KMS-11 (cell line): Measurements from ENCODE around the gene UBE2F.
"Not testable (repeated sequence)": the region's sequence is repeated elsewhere in the genome, so short reads cannot be mapped to it uniquely, and the experiment has no call there.

Source experiments
- H2AFZ ChIP-seq: fragments of 200-600 bp; sonication (generic); 2 replicates; pipeline ENCODE4 v1.6.1; 2016; ENCODE audit warnings: antibody characterized with exemption, mixed run types, low read depth
- H3K27ac ChIP-seq: fragments of 200-600 bp; sonication (generic); 2 replicates; pipeline ENCODE4 v1.6.1; 2016; ENCODE audit warnings: mild to moderate bottlenecking, mixed run types
- H3K27me3 ChIP-seq: fragments of 200-600 bp; sonication (generic); 2 replicates; pipeline ENCODE4 v1.6.1; 2017; ENCODE audit warnings: mild to moderate bottlenecking, low read depth, mixed run types, moderate library complexity; ENCODE audit not compliant: insufficient read depth
- H3K36me3 ChIP-seq: fragments of 200-600 bp; sonication (generic); 2 replicates; pipeline ENCODE4 v1.6.1; 2017; ENCODE audit warnings: mild to moderate bottlenecking, mixed run types; ENCODE audit not compliant: insufficient read depth
- H3K4me1 ChIP-seq: fragments of 200-600 bp; sonication (generic); 2 replicates; pipeline ENCODE4 v1.6.1; 2016; ENCODE audit warnings: mild to moderate bottlenecking, low read depth, mixed run types; ENCODE audit not compliant: poor library complexity, severe bottlenecking
- H3K4me2 ChIP-seq: fragments of 200-600 bp; sonication (generic); 2 replicates; pipeline ENCODE4 v1.7.0; 2016; ENCODE audit warnings: mild to moderate bottlenecking, mixed run types
- H3K4me3 ChIP-seq: fragments of 200-600 bp; sonication (generic); IDR thresholded peaks from 2 replicates; pipeline ENCODE4 v1.6.1; 2017; ENCODE audit warnings: low read depth, low read length, mixed read lengths; ENCODE audit not compliant: insufficient read depth
- H3K79me2 ChIP-seq: fragments of 200-600 bp; sonication (generic); 2 replicates; pipeline ENCODE4 v1.6.1; 2016; ENCODE audit warnings: low read depth, mixed run types; ENCODE audit not compliant: insufficient read depth
- H3K9ac ChIP-seq: fragments of 200-600 bp; sonication (generic); 2 replicates; pipeline ENCODE4 v1.6.1; 2016; ENCODE audit warnings: mild to moderate bottlenecking, mixed run types
- H4K20me1 ChIP-seq: fragments of 200-600 bp; sonication (generic); 2 replicates; pipeline ENCODE4 v1.6.1; 2016; ENCODE audit warnings: mild to moderate bottlenecking, mixed run types; ENCODE audit not compliant: insufficient read depth
- TF ChIP-seq, protein P1 (sequence below): fragments of 200-600 bp; sonication (generic); conservative IDR thresholded peaks from 2 replicates; pipeline ENCODE4 v1.6.1; 2017; ENCODE audit warnings: low read depth, mild to moderate bottlenecking, antibody characterized with exemption, low read length, moderate library complexity, mixed read lengths

Gene UBE2F

DNA sequence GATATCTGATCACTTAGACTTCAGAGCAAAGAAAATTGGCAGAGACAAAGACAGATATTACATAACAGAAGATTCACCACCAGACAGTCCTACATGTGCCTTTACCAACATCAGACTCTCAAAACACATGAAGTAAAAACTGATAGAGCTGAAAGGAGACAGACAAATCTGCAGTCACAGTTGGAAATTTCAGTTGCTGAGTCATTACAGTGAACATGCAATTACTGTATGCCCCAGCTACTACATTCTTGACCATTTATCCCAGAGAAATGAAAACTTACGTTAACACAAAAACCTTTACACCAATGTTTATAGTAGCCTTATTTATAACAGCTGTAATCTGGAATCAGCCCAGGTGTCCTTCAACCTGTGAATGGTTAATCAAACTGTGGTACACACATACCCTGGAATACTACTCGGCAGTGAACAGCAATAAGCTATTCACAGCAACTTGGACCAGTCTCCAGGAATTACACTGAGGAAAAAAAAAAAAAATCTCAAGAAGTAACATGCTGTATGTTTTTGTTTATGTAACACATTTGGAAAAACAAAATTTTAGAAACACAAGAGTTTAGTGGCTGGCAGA lies 86.5 kb downstream of the UBE2F start:
- H3K36me3 ChIP-seq, result no peaks in the 10 kb centered on the region

DNA sequence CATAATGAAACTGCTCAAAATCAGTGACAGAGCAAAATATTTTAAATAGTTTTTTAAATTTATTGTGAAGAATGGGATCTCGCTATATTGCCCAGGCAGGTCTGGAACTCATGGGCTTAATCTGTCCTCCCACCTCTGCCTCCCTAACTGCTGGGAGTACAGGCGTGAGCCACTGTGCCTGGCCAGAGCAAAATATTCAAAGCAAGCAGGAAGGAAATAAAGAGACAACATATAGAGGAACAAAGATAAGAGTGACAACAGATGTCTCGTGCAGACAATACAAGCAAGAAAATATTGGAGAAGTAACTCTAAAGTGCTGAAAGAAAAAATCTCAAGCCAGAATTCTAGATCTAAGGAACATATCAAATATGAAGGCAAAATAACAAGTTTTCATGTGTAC lies 89.0 kb downstream of the UBE2F start:
- H3K79me2 ChIP-seq, result no peaks in the 10 kb centered on the region
- H2AFZ ChIP-seq, result no peak overlapping the region
- no peak overlapping the region for H3K4me3 ChIP-seq
- no peaks in the 10 kb centered on the region for H3K36me3 ChIP-seq
- peaks cover 8% of the 10 kb centered on the region for H3K4me1 ChIP-seq
- no peak overlapping the region for H3K27ac ChIP-seq
- no peak overlapping the region for H3K4me2 ChIP-seq
- no peak overlapping the region for H3K9ac ChIP-seq
- TF ChIP-seq, protein P1, sequence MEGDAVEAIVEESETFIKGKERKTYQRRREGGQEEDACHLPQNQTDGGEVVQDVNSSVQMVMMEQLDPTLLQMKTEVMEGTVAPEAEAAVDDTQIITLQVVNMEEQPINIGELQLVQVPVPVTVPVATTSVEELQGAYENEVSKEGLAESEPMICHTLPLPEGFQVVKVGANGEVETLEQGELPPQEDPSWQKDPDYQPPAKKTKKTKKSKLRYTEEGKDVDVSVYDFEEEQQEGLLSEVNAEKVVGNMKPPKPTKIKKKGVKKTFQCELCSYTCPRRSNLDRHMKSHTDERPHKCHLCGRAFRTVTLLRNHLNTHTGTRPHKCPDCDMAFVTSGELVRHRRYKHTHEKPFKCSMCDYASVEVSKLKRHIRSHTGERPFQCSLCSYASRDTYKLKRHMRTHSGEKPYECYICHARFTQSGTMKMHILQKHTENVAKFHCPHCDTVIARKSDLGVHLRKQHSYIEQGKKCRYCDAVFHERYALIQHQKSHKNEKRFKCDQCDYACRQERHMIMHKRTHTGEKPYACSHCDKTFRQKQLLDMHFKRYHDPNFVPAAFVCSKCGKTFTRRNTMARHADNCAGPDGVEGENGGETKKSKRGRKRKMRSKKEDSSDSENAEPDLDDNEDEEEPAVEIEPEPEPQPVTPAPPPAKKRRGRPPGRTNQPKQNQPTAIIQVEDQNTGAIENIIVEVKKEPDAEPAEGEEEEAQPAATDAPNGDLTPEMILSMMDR, result no peak
- no peaks in the 10 kb centered on the region for H4K20me1 ChIP-seq
- H3K27me3 ChIP-seq, result no peaks in the 10 kb centered on the region

More for the DNA sequence above, 86.5 kb downstream of the UBE2F start:
- Histone ChIP-seq H3K4me2 (no peak overlapping the region), H3K4me1 (no peaks in the 10 kb centered on the region), H3K27me3 (no peaks in the 10 kb centered on the region), H3K79me2 (no peaks in the 10 kb centered on the region), H3K27ac (no peak overlapping the region), H3K9ac (no peak overlapping the region), H2AFZ (no peak overlapping the region), H3K4me3 (no peak overlapping the region), H4K20me1 (no peaks in the 10 kb centered on the region)
- TF ChIP-seq, protein P1, result no peak

DNA sequence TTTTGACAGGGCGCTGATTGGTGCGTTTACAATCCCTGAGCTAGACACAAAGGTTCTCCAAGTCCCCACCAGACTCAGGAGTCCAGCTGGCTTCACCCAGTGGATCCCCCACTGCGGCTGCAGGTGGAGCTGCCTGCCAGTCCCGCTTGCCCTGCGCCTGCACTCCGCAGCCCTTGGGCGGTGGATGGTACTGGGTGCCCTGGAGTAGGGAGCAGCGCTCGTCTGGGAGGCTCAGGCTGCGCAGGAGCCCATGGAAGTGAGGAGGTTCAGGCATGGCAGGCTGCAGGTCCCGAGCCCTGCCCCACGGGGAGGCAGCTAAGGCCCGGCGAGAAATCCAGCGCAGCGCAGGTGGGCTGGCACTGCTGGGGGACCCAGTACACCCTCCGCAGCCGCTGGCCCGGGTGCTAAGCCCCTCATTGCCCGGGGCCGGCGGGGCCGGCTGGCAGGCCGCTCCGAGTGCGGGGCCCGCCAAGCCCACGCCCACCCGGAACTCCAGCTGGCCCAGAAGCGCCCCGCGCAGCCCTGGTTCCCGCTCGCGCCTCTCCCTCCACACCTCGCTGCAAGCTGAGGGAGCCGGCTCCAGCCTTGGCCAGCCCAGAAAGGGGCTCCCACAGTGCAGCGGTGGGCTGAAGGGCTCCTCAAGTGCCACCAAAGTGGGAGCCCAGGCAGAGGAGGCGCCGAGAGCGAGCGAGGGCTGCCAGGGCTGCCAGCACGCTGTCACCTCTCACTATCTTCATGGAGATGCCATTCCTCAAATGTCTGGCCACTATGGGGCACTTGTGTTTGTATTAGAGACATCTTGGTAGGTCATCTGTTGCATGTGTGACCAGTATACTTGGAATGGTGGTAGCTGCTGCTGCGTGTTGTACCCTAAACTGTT lies 91.1 kb downstream of the UBE2F start:
- H3K9ac ChIP-seq, H4K20me1 ChIP-seq, H2AFZ ChIP-seq, H3K27me3 ChIP-seq, H3K4me2 ChIP-seq, H3K79me2 ChIP-seq, H3K27ac ChIP-seq, H3K36me3 ChIP-seq, H3K4me3 ChIP-seq: not testable (repeated sequence)
- peaks cover 22% of the 10 kb centered on the region for H3K4me1 ChIP-seq

DNA sequence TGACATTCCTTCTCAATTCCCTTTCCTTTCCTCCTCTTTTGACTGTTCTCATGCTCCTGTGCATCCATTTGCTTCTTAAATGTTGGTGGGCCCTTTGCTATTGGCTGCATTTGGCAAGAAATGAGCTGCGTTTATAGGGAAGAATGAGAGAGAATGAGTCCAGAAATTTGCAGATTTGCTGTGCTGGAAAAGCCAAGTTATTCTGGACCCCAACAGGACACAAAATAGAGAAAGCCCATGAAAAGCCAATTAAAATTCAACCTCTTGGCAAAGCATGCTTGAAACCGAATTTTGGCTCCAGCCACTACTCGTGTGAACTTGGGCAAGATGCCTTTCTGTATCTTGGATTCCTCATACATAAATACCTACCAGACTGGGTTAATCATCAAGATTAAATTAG lies 92.7 kb downstream of the UBE2F start:
- Histone ChIP-seq H3K4me3 (no peak overlapping the region), H3K4me2 (peak overlapping the region; percentile 91), H4K20me1 (no peaks in the 10 kb centered on the region), H2AFZ (no peak overlapping the region), H3K36me3 (no peaks in the 10 kb centered on the region), H3K27ac (no peak overlapping the region), H3K79me2 (0 out of 2 replicates have a peak, but pooled peaks cover 4% of the 10 kb centered on the region), H3K27me3 (no peaks in the 10 kb centered on the region), H3K9ac (no peak overlapping the region), H3K4me1 (peaks cover 31% of the 10 kb centered on the region)
- TF ChIP-seq, protein P1, result no peak

DNA sequence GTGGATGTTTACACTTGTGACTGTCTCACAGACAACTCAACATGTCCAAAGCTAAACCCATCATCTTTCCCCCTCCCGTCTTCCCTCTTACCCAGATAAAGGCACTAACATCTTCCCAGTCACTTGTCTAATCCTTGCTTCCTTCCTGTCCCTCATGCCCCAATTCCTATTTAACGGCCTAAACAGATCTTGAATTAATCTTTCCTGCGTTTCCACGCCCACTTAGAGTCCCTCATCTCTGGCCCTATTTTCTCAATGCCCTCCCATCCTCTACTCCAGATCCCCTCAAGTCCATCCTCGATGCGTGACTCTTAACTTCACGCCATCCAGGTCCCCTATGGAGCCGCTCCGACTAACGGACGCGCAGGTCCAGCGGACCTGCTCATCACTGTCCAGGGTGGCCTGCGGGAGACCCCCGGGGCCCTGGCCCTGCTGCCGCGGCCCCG lies 93.3 kb downstream of the UBE2F start:
- H3K36me3 ChIP-seq, result no peaks in the 10 kb centered on the region
- H3K4me1 ChIP-seq, result peaks cover 31% of the 10 kb centered on the region
- H3K27me3 ChIP-seq, result no peaks in the 10 kb centered on the region
- H3K4me2 ChIP-seq, result peak overlapping the region; percentile 91
- H3K27ac ChIP-seq, result peak overlapping the region; percentile 39; the same call in 1 of the 2 replicates
- H2AFZ ChIP-seq, result peak overlapping the region; percentile 98
- peak overlapping the region; percentile 77 for H3K4me3 ChIP-seq
- 0 out of 2 replicates have a peak, but pooled peaks cover 4% of the 10 kb centered on the region for H3K79me2 ChIP-seq
- H4K20me1 ChIP-seq, result no peaks in the 10 kb centered on the region
- H3K9ac ChIP-seq, result peak overlapping the region; percentile 83
- TF ChIP-seq, protein P1, result no peak
